Activated CD4-positive, CD25-positive, alpha-beta regulatory T cell treated with anti-CD3 and anti-CD28 coated beads, Interleukin-2, amount 50 U/mL, for 72 hours (primary cell): ENCODE data around the gene FIGLA.
A peak's percentile ranks its signal among the peaks of the same experiment; 100 is the strongest.

Experiments
- DNase-seq: peaks from one replicate; pipeline ENCODE4 v3.0.0; 2021

The FIGLA gene

GRCh38 chr2:70771446-70771845, 19.0 kb downstream of the FIGLA start:
- no peak for DNase-seq

- no peak for DNase-seq
Measured at GRCh38 chr2:70769450-70769849, 21.0 kb downstream of the FIGLA start.

GRCh38 chr2:70768590-70769085, 21.8 kb downstream of the FIGLA start:
- DNase-seq: no peak

GRCh38 chr2:70767699-70768589, 22.5 kb downstream of the FIGLA start, which contains the start of gene ADD2:
TSS of gene ADD2 (minus strand) at chr2:70768200. CDS start at chr2:70706408, 61,792 bp downstream.
- DNase-seq: peak; percentile 49

GRCh38 chr2:70767079-70767698, 23.3 kb downstream of the FIGLA start:
- DNase-seq: no peak

- DNase-seq: no peak
Measured at GRCh38 chr2:70766357-70767078, 23.9 kb downstream of the FIGLA start.

GRCh38 chr2:70765507-70765906, 24.9 kb downstream of the FIGLA start:
- no peak for DNase-seq

- no peak for DNase-seq
Measured at GRCh38 chr2:70759446-70759845, 31.0 kb downstream of the FIGLA start.

GRCh38 chr2:70757966-70758365, 32.5 kb downstream of the FIGLA start:
- DNase-seq: no peak

- DNase-seq: no peak
Measured at GRCh38 chr2:70757360-70757759, 33.1 kb downstream of the FIGLA start.

GRCh38 chr2:70756128-70756527, 34.3 kb downstream of the FIGLA start:
- DNase-seq: no peak

- no peak for DNase-seq
Measured at GRCh38 chr2:70753902-70754301, 36.5 kb downstream of the FIGLA start.

- no peak for DNase-seq
Measured at GRCh38 chr2:70753031-70753430, 37.4 kb downstream of the FIGLA start.

- no peak for DNase-seq
Measured at GRCh38 chr2:70752396-70752795, 38.0 kb downstream of the FIGLA start.

GRCh38 chr2:70751881-70752280, 38.6 kb downstream of the FIGLA start:
- no peak for DNase-seq

- no peak for DNase-seq
Measured at GRCh38 chr2:70750320-70750719, 40.1 kb downstream of the FIGLA start.

- DNase-seq: no peak
Measured at GRCh38 chr2:70748002-70748784, 42.2 kb downstream of the FIGLA start.

GRCh38 chr2:70747284-70747683, 43.2 kb downstream of the FIGLA start:
- no peak for DNase-seq

GRCh38 chr2:70746094-70746974, 44.1 kb downstream of the FIGLA start:
- DNase-seq: no peak

GRCh38 chr2:70745276-70745825, 45.1 kb downstream of the FIGLA start:
- no peak for DNase-seq

- no peak for DNase-seq
Measured at GRCh38 chr2:70744397-70744796, 46.0 kb downstream of the FIGLA start.
